ENCODE data around the gene WFDC12. TPM values are rescaled to one million over a fixed set of nuclear protein-coding genes. Genes with fewer than 3 reads are reported as not detected.

Gene WFDC12, protein sequence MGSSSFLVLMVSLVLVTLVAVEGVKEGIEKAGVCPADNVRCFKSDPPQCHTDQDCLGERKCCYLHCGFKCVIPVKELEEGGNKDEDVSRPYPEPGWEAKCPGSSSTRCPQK
- total RNA-seq: 0.70 TPM in 1 of 2 replicates, not detected in the other

DNA sequence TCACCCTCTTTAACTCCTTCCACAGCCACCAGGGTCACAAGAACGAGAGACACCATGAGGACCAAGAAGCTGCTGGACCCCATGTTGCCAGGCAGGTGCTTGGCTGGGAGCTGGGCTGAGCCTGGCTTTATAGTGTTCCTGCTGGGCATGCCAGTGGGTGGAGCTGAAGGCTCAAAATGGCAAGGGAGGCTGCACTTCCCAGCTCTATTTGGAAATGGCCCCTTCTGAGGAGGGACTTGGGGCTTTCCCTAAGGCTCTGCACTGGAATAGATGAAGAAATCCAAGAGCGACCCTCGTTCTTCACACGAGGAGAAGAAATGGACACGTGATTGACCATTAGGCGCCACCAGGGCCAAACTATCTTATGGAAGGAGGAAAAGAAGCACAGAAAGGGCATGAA, at the start of gene WFDC12:
TSS of gene WFDC12 (minus strand) at position 101 of the 400 bp plus-strand sequence. CDS start at position 83, 18 bp downstream.

GRCh38 chr20:45114465-45115385, 9.5 kb downstream of the WFDC12 start, which contains the start of gene WFDC5:
TSS of gene WFDC5 (minus strand) at chr20:45115174. CDS start at chr20:45115083, 91 bp downstream.

GRCh38 chr20:45100563-45101245, 23.6 kb downstream of the WFDC12 start, which contains the start of gene KCNS1:
TSS of gene KCNS1 (minus strand) at chr20:45101127. CDS start at chr20:45099236, 1,891 bp downstream.

Other genes with a start within 250 kb of the WFDC12 start
- gene YWHAB, start 238.8 kb downstream of the WFDC12 start, total RNA-seq: 129 and 146 TPM in 2 replicates
- 4.7 and 6.8 TPM in 2 replicates for gene PABPC1L, start 214.4 kb downstream of the WFDC12 start, total RNA-seq
- 53.4 and 54.5 TPM in 2 replicates for gene TOMM34, start 164.1 kb downstream of the WFDC12 start, total RNA-seq
- 15.6 and 19.4 TPM in 2 replicates for gene STK4, start 158.0 kb downstream of the WFDC12 start, total RNA-seq
- 0.91 and 1.7 TPM in 2 replicates for gene KCNS1, start 23.3 kb downstream of the WFDC12 start, total RNA-seq
- gene WFDC5, start 9.3 kb downstream of the WFDC12 start, total RNA-seq: 0.23 and 1.6 TPM in 2 replicates
- 11.0 and 25.5 TPM in 2 replicates for gene PI3, start 50.4 kb upstream of the WFDC12 start, total RNA-seq
- not detected in 2 replicates for gene SEMG1, start 82.6 kb upstream of the WFDC12 start, total RNA-seq
- gene SEMG2, start 96.9 kb upstream of the WFDC12 start, total RNA-seq: not detected in 2 replicates
- gene SLPI, start 130.1 kb upstream of the WFDC12 start, total RNA-seq: 13.8 and 27.3 TPM in 2 replicates
- not detected in 2 replicates for gene RBPJL, start 182.4 kb upstream of the WFDC12 start, total RNA-seq
- not detected in 2 replicates for gene MATN4, start 183.8 kb upstream of the WFDC12 start, total RNA-seq
- 162 and 261 TPM in 2 replicates for gene SDC4, start 224.0 kb upstream of the WFDC12 start, total RNA-seq
- gene SYS1, start 238.7 kb upstream of the WFDC12 start, total RNA-seq: 18.9 and 20.5 TPM in 2 replicates

All from hair follicular keratinocyte (primary cell).